UCSD-AML1 (cell line): ENCODE results near the gene C3AR1.
"Not testable (repeated sequence)": the region's sequence is repeated elsewhere in the genome, so short reads cannot be mapped to it uniquely, and the experiment has no call there.

Source experiments
- DNase-seq: peaks from one replicate; lab custom pipeline; 2025; ENCODE audit not compliant: unreplicated experiment; lab: John Stamatoyannopoulos, UW

The C3AR1 gene

DNA sequence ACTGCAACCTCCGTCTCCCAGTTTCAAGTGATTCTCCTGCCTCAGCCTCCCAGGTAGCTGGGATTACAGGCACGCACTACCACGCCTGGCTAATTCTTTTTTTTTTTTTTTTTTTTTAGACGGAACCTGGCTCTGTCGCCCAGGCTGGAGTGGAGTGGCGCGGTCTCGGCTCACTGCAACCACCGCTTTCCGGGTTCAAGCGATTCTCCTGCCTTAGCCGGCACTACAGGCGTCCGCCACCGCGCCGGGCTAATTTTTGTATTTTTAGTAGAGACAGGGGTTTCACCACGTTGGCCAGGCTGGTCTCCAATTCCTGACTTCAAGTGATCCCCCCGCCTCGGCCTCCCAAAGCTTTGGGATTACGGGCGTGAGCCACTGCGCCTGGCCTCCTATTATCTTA, 35.1 kb downstream of the C3AR1 start:
- not testable (repeated sequence) for DNase-seq

DNA sequence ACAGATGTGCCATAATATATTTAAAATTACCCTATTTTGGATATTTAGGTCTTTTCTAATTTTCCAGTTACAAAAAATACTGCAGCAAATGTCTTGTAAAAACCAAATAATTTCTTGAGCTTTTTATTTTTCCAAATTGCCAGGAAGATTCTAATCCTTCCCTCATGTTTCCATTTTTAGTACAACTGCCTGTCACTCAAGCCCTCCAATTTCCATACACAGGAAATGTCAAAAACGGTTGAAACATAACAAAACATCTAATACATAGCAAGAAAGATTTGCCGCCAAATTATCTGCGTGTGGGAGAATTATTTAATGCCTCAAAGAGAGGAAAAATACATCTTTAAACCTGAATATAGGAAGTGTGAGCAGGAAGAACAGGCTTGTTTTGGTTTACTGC, 36.0 kb downstream of the C3AR1 start:
- no peak for DNase-seq

DNA sequence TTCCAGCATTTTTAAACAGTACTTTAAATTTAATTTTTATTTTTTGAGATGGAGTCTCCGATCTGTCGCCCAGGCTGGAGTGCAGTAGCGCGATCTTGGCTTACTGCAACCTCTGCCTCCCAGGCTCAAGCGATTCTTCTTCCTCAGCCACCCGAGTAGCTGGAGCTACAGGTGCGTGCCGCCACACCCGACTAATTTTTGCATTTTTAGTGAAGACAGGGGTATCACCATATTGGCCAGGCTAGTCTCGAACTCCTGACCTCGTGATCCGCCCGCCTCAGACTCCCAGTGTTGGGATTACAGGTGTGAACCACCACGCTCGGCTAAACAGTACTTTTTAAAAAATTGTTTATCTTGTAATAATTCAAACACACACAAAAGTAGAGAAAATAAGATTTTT, 37.9 kb downstream of the C3AR1 start:
- DNase-seq, result no peak

DNA sequence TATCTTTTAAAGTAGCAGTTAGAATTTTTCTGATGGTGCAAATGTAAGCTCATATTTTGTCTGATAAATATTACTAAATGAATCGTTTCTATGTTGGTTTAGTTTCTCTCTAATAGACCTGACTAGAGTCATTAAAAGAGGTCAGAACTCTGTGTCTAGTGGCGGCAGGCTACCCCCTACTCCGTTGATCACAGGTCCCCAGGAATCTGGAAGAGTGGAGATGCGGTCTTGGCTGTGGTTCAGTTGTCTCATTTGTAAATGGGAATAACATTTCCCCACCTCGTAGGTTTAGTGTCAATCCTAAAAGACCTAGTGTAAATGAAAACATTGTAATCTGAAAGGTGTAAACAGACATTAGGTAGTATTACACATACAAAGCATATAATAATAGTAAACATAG, 38.3 kb downstream of the C3AR1 start:
- DNase-seq, result no peak

DNA sequence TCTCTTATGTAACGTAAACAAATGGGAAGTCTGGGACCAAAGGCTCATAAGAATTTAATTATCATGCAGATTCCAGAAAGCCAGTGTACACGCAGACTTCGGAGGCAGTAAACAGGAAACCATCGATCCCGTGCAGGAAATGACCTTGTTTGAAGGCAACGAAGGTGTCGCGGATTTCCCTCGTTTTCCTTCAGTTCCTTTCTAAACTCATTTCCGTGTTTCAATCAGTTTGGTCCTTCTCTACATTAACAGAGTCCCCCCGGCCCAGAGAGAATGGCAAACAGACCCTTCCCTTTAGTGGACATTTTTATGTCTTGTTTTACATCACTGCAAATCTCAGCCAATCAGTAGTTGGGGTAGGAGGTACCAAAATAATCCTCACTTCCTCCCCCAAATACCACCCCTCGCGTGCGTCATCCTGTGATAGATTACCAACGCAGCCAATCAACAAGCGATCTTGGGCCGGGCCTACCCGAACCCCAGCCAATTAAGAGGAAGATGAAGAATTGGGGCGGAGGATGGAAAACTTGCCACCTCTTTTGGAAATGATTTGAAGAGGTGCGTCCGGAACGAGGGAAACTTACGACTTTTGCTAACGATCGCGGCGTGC, 39.8 kb downstream of the C3AR1 start:
- DNase-seq, result peak; percentile 91

DNA sequence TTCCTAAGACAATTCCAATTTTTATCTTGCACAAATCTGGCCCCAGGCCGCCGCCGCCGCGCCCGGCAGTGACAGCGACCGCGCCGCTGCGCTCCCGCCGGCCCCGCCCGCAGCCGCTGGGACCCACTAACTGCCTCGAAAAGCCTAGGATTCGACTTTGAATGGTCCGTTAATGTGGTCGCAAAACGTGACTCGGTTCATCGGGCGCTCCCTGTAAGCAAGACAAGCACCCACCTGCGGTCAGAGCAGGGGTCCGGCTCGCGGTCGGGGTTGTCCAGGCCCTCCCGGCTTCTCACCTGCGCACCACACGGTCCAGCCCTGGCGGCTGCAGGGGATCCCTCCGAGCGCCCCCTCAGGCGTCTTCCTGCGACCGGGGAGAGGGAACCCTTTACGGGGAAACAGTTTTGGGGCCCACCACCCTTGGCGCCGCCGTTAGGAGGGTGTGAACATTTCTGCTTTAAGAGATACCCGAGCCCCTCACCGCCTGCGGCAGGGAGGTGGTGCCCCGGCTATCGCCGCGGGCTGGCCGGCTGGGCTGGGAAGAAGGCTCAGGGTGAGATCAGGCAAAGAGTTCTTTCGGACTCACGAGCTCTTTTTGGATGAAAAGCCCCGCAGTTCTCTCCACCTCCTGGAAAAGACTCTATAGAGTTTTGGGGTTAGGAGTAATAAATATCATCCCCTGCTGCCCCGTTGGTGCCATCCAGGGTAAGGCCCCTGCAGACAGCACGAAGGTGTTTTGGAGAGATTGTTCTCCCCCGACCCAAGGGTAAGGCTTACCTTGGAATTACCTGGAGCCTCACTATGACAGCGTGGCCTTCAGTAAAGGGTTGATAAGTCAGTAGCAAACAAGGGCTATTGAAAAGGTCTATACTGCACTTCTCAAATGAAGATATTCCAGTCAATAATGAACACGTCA, 47.2 kb downstream of the C3AR1 start:
- peak; percentile 24 for DNase-seq

DNA sequence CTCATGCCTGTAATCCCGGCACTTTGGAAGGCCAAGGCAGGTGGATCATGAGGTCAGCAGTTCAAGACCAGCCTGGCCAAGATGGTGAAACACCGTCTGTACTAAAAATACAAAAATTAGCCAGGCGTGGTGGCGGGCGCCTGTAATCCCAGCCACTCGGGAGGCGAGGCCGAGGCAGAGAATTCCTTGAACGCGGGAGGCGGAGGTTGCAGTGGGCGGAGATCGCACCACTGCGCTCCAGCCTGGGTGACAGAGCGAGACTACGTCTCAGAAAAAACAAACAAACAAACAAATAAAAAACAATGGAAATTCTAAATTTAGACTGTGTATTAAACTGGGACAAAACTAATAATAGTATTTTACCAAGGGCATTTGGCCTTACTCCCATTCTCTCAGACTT, 47.9 kb downstream of the C3AR1 start:
- DNase-seq, result not testable (repeated sequence)

DNA sequence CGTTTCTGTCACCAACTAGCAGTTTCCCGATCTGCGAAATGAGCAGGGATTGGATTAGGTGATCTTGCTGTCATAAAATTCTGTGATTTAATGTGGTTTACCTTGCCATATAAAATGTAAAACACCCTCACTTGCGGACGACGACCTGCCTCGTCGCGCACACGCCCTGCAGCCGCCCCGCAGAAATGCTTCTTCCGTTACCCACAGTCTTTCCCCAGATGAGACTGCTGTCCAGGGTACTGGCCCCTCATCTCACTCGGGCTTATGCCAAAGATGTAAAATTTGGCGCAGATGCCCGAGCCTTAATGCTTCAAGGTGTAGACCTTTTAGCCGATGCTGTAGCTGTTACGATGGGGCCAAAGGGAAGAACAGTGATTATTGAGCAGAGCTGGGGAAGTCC, 51.3 kb downstream of the C3AR1 start:
- DNase-seq, result no peak

DNA sequence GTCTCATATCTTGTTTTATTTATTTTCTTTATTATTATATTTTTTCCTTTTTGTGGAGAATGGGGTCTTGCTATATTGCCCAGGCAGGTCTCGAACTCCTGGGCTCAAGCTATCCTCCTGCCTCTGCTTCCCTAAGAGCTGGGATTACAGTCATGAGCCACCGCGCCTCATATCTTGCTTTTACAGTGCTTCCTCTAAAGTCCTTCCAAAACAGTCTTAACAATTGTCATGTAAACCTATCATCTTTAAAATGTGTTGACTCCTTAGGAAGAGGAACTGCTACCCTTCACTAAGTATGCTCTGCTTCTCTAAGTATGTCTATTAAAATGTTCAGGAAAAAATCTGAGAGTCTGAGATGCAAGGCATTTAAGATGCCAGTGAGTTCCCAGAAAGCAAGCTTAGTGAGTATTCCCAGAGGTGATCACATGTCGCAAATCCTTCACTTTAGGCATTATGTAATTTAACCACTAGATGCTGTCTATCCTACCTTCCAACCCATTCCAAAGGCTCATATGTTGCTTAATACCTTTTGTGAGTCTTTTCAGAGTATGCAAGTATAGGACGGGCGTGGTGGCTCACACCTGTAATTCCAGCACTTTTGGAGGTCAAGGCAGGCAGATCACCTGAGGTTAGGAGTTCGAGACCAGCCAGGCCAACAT, 53.4 kb downstream of the C3AR1 start:
- DNase-seq, result no peak

DNA sequence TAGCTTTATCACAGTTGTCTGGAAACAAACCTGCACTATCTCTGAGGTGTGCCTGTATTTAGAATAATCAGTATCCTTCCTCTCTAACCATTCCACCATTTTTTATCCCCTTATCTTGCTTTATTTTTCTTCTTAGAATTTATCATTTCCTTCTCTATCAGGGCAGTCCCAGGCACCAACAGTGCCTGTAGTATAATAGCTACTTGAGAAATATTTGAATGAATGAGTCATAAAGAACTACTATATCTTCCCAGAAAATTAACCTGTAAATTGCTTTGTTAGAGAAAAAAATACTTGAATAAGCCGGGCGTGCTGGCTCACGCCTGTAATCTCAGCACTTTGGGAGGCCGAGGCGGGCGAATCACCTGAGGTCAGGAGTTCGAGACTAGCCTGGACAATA, 54.8 kb downstream of the C3AR1 start:
- DNase-seq, result no peak
